Sigmoid colon (tissue), 4 donors: ENCODE measurements around the gene MAT2A.

Source experiments
- POLR2A ChIP-seq, 2 donors: fragments of 450-650 bp; IDR thresholded peaks; one replicate each; pipeline ENCODE4 v1.6.1; 2016; ENCODE audit warnings: antibody characterized with exemption in 2 of 2, mild to moderate bottlenecking in 2 of 2, moderate library complexity in 2 of 2
- POLR2AphosphoS5 ChIP-seq, 4 donors: sonication (generic); formaldehyde crosslinking; IDR thresholded peaks; one replicate each; pipeline ENCODE4 v1.6.1; 2017; ENCODE audit warnings: antibody characterized with exemption in 4 of 4
- TF ChIP-seq, protein P1 (sequence below), 4 experiments: fragments of 450-650 bp in 3 of 4; fragments of 200-600 bp in 1 of 4; IDR thresholded peaks; one replicate each; pipeline ENCODE4 v1.5.1; 2016 to 2019; ENCODE audit warnings: antibody characterized with exemption in 4 of 4, mild to moderate bottlenecking in 3 of 4, moderate library complexity in 2 of 4

DNA sequence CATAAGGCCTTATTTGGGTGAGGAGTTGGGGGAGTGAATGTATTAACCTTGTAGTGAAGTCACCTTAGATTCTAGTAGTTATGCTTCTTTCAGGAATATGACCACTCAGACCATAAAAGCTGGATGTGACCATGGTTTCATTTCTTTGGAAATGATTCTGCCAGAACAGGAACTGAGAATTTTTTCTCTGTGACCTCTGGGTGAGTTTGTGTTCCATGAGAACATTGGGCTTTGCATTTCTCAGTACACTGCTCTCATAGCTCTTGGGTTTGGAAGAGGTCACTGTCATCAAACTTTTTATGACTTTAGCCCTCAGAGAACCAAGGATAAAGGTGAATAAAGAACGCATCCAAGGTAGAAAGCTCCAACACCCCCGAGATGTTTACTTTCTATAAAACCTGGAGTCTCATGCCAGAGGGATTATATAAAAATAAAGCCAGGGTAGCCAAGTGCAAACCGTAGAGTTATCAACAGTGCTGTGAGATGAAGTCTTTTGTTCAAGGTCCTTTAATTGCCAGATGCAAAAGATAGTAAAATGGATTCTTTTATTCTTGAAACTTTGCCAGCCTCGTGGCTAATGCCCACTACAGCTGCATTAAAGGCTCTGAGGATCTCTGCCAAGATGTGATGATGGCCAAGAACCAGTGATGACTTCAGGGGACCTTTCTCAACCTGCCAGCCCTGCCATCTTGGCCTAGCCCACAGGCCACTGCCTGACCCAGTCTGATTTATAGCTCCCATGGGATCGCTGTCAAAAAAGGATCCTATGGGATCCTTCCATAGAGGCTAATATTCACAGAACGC lies 27.8 kb upstream of the MAT2A start:
- TF ChIP-seq POLR2A (IDR thresholded peaks at IDR 0.05), result no peak
- TF ChIP-seq, protein P1, sequence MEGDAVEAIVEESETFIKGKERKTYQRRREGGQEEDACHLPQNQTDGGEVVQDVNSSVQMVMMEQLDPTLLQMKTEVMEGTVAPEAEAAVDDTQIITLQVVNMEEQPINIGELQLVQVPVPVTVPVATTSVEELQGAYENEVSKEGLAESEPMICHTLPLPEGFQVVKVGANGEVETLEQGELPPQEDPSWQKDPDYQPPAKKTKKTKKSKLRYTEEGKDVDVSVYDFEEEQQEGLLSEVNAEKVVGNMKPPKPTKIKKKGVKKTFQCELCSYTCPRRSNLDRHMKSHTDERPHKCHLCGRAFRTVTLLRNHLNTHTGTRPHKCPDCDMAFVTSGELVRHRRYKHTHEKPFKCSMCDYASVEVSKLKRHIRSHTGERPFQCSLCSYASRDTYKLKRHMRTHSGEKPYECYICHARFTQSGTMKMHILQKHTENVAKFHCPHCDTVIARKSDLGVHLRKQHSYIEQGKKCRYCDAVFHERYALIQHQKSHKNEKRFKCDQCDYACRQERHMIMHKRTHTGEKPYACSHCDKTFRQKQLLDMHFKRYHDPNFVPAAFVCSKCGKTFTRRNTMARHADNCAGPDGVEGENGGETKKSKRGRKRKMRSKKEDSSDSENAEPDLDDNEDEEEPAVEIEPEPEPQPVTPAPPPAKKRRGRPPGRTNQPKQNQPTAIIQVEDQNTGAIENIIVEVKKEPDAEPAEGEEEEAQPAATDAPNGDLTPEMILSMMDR (IDR thresholded peaks at IDR 0.05), result no peak
- no peak for TF ChIP-seq POLR2AphosphoS5 (IDR thresholded peaks at IDR 0.05)
